T-helper 1 cell treated with Interleukin-12 subunit alpha and Interleukin-12 subunit beta and Interleukin-4 antibody, amounts not matched to agents 30 ng/mL and 1 ng/mL, for 36 hours (primary cell): ENCODE measurements around the gene NPR2. TPM values are rescaled to one million over a fixed set of nuclear protein-coding genes. Genes with fewer than 3 reads are reported as not detected.

Source experiments
- intact Hi-C: fragments of 100-400 bp; cut with micrococcal nuclease; formaldehyde crosslinking; loops from one replicate; pipeline ENCODE4 v1.15.1; 2024
- total RNA-seq: library from RNA; stranded (reverse); gene quantifications from 2 replicates; pipeline ENCODE4 v1.2.3, GENCODE V29; 2022

NPR2 gene
- total RNA-seq: 10.4 and 12.0 TPM in 2 replicates

DNA sequence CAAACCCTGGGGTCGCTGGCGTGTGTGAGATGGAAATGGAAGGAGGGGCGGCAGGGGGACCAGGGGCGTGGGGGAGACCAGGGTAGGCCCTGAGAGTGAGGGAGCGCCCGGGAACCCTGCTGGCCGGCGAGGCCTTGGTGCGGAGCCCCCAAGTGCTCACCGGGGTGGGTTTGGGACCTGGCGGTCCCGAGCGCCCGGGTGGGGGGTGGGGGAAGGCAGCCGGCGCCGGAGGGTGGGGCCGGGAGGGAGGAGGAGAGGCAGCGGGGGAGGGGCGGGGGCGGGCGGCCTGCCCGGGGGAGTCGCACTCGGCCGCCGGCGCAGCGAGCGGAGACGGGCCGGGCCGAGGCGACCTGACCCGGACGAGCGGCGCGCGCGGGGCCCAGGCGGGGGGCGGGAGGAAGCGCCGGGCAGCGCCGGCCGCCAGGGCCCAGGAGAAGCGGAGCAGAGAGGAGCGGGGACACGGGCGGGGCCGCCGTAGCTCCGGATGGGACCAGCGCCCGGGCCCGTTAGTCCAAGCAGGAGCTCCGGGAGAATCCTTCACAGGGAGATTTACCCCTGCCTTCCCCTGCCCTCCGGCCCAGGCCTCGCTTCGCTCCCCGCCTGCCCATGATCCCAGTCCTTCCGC, at the start of gene NPR2:
Gene NPR2, plus strand, starts transcription at position 295 of the 625 bp plus-strand sequence. CDS start 818 bp downstream, outside the sequence.
- intact Hi-C loops: loop anchor here (2.0 kb wide), 1 partner anchor 35 kb away; no protein-coding TSS in a partner anchor

DNA sequence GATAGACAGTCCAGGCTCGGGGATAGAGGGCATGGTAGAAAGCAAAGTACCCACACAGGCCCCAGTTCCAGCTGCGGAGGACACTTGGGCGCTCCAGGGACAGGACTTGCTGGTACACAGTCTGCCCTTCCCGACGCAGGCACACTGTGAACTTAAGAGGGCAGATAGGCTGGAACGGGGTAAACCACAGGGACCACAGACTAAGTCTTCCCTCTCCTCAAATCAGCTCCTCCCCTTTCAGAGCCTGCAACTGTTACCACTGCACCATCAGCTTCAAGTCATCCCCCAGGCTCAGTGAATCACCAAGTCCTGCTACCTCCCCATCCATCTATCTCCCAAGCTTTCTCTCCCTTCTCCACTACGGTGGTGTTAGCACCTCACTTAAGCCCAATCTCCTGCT, 49.7 kb upstream of the NPR2 start:
- intact Hi-C loops: no loop called here

DNA sequence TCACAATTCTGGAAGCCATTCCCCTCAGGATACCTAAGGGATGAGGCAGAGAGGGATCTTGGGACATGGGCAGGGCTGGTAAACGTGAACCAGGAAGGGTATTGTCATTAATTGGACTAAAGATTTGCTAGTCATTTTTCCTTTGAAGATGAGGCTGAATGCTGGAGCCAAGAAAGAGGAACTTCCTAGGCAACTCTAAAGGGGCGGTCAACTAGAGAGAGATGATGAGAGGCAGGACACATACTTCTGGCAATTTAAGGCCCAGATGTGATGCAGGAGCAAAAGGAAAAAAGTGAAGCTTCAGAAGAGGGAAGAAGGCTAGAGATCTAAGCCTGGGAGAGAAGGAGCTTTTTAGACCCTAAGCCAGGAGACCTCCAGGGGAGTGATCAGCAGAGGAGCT, 47.9 kb upstream of the NPR2 start:
- intact Hi-C loops: no loop called here

DNA sequence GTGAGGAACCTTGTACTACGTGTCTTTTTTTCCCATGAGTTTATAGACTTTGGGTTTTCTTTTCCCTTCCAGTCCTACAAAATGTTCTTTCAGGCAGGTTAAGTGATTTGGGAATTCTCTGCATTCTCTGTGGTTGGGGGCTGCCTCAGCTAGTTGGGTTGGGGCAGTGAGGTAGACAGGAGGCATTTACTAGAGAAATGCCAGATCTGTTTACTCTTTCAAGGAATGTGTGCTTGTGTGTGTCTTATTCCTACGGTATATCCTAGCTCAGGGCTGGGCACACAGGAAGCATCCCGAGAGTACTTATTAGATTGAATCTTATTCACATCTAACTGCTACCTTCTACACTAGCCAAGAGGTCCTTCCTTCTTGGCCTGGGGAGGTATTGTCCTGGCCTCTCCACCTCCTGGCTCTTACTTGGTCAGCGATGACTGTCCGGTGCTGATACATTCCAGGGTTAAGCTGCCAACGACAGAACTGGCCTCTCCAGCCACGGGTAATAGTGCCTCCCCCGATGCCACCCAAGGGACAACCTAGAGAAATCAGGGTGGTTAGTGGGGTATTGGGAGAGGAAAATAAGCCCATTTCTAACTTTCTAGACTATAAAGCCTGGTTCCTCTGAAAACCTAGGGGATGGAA, 47.4 kb upstream of the NPR2 start:
- intact Hi-C loops: no loop called here

DNA sequence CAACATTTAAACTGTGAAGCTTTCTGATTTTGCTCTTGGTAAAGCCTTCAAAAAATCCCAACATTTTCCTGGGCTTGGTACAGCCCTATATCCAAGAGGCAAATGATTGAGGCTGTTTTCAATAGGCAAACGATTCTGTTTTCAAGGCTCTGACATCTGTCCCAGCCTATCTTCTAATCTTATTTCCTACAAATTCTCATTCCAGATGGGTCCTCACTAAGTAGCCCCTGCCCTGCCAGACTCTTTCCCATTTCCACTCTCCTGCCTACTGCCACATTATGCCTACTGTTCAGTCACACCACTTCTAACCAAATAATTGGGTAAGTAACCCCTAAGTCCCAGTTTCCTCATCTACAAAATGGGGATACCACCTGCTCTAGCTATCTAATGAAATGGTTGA, 45.8 kb upstream of the NPR2 start:
- intact Hi-C loops: no loop called here

DNA sequence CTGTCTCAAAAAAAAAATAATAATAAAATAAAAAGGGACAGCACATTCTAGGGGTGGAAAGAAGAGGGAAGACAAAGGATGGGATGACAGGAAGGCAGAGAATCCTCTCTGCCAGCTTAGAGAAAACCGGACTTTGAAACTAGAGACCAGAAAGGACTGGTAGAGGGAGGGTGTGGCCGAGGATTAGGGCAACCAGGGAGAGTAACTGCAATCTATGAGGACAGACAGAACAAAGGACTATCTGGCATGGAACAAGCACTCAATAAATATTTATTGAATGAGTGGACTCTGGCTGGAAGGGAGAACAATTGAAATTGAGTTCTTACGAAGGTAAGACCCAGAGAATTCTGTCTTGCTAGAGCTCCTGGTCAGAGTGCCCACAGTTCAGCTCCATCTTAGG, 44.8 kb upstream of the NPR2 start:
- intact Hi-C loops: no loop called here

DNA sequence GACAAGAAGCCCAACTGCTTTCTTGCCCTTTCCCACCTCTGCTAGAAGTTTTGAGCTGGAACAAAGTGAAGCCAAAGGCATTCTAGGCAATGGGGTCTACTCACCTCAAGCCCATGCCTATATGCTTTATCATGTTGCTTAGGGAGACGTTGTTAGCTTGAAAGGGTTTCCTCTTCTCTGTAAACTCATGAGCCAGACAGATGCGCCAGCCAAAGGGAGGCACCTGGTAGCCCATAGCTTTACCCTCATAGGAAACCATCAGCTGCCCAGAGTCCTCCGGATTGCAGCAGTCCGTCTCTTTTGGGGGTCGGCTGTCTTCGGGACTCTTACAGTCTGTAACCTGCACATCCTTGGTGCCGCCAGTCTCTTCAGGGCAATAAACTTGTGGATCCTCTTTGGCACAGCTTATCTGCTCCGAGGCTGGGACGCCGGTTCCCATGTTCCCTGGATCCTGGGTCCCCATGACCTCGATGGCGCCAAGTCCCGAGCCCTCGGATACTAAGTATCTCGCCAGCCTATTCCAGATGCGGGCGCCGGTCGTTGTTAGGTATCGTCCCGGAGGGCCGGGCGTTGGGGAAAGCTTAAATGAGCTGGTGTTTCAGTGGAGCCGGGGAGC, 43.0 kb upstream of the NPR2 start:
- intact Hi-C loops: loop anchor here (1.0 kb wide), 4 partner anchors 8 to 637 kb away; partner anchors contain the start of gene HINT2

DNA sequence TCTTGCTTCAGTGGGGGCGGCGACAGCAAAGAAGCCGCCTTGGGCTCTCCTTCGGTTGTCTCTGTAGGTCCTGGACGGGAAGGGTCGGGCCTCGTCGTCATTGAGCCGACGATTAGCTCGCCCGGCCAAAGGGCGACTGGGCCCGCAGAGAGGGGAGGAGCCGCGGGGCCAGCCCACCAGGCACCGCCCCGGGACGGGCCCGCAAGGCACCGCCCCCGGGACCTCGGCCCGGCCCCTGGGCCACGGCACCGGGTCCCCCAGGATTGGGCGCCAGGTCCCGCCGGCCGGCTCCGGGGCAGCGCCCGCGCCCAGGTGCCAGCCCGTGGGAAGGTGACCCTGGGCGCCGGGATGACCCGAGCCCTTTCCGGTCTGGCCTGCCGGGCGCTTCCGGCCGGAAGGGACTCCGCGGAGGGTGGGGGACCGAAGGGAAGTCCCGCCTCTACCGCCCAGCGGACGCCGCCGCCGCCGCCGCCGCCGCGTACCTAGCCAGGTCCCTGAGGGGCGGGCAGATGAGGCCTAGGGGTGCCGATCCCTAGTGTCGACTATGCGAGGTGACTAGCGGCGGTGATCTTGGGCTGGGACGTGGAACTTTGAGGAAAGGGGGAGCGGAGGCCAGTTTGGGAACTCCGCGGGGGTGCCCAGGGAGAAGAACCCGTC, 42.4 kb upstream of the NPR2 start, which contains the start of the genes GBA2 and RGP1:
Gene GBA2, minus strand, starts transcription at position 371 of the 657 bp plus-strand sequence. CDS start 524 bp downstream, outside the sequence.
Gene RGP1, plus strand, starts transcription at position 430 of the 657 bp plus-strand sequence. CDS start 469 bp downstream, outside the sequence.
- intact Hi-C loops: loop anchor here (1.0 kb wide), 9 partner anchors 7 to 1370 kb away; partner anchors contain the start of genes CREB3, HINT2, TLN1 and TMEM8B

DNA sequence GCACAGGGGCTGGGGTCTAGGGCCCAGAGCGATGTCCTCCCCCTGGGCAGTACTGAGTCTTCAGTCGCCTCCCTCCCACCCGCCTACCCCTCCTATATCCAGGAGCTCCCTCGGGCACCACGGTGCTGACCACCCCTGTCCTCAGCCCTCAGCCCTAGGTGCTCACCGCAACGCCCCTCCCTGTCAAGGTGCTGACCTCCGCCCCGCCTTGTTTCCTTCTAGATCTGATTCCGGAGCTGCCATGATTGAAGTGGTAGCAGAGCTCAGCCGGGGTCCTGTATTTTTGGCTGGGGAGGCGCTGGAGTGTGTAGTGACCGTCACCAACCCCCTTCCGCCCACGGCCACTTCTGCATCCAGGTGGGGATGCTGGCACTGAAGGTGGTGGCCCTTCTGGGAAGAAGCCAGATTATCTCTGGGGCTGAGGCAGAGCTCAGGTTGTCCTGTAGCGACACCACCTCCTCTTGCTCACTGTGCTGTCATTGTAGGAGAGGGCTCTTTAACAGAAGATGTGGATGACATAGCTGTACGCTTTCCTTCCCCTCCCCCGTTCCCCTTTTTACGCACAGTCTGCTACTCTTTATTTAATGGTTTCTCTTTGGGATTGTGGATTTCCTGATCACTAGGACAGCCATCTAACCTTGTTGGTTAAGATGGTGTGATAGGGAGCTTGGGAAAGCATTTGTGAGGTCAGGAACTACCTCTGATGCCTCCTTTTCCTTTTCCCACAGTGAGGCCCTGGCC, 41.7 kb upstream of the NPR2 start:
- intact Hi-C loops: loop anchor here (1.0 to 10.0 kb wide), 6 partner anchors 17 to 1370 kb away; partner anchors contain the start of genes CREB3, MELK, TLN1 and TMEM8B

DNA sequence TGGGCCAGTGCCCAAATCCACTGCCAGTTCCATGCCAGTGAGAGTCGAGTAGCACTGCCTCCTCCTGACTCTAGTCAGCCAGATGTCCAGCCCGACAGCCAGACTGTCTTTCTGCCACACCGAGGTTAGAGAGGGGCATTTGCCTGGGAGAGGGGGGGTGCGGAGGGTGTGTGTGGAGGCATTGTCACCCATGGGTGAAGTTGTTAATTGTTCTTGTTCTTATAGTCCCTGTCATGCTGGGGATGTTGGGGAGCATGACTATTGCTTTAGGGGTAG, 41.2 kb upstream of the NPR2 start:
- intact Hi-C loops: loop anchor here (10.0 kb wide), 1 partner anchor 825 kb away; the partner anchor contains the start of gene MELK

DNA sequence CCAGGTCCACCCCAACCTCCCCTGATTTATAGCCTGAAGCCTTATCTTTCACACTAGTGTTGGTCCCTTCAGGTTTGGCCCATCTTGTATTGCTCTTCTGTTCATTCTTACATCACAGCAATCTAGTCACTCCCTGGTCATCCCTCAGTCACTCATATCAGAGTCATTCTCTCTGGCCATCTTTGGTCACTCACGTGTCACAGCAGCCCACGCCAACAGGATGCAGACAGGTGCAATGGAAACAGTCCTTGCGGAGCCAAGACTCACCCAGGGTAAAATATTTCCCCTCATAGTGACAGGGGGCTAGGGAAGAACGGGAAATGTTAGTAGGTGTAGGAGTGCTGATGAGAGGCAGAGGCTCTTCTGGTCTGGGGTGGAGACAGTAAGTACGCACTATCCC, 37.9 kb upstream of the NPR2 start:
- intact Hi-C loops: loop anchor here (10.0 kb wide), 1 partner anchor 821 kb away; the partner anchor contains the start of gene MELK

DNA sequence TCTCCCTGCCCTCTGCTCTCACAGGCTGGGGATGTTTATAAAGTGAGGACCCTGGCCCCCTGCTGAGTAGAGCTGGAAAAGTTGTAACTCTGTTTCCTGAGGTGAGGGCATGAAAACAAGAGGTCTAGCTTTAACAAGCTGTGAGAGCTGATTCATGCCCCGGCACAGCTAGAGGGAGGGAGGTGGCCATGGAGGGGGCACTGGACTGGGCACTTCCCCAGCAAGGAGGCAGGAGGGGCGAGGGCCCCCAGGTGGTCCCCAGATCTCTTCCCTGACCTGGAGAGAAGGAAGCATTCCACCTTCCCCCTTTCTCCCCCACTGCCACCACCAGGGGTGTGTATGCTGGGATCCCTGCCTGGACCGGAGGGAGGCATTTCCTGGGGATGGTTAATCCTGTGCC, 37.1 kb upstream of the NPR2 start, which contains the start of gene MSMP:
Gene MSMP, minus strand, starts transcription at position 13 of the 400 bp plus-strand sequence. CDS start 147 bp downstream, outside the sequence.
- intact Hi-C loops: loop anchor here (10.0 kb wide), 1 partner anchor 821 kb away; the partner anchor contains the start of gene MELK

DNA sequence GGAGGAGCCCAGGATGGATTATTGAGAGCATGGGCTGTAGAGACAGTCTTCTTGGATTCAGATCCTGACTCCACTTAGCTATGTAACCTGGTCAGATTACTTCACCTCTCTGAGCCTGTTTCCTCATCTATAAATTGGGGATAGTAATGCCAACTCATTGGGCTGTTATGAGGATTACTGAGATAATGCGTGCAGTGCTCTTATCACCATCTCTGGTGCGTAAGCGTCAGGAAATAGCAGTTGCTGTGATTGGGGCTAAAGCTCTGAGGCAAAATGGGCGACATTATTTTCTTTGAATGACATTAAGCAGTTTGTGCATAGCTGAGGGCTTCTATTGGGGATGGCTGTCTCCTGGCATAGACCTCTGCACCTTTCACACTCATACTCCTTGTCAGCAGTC, 36.3 kb upstream of the NPR2 start:
- intact Hi-C loops: loop anchor here (5.0 to 10.0 kb wide), 3 partner anchors 437 to 820 kb away; partner anchors contain the start of genes CLTA, GNE and MELK

DNA sequence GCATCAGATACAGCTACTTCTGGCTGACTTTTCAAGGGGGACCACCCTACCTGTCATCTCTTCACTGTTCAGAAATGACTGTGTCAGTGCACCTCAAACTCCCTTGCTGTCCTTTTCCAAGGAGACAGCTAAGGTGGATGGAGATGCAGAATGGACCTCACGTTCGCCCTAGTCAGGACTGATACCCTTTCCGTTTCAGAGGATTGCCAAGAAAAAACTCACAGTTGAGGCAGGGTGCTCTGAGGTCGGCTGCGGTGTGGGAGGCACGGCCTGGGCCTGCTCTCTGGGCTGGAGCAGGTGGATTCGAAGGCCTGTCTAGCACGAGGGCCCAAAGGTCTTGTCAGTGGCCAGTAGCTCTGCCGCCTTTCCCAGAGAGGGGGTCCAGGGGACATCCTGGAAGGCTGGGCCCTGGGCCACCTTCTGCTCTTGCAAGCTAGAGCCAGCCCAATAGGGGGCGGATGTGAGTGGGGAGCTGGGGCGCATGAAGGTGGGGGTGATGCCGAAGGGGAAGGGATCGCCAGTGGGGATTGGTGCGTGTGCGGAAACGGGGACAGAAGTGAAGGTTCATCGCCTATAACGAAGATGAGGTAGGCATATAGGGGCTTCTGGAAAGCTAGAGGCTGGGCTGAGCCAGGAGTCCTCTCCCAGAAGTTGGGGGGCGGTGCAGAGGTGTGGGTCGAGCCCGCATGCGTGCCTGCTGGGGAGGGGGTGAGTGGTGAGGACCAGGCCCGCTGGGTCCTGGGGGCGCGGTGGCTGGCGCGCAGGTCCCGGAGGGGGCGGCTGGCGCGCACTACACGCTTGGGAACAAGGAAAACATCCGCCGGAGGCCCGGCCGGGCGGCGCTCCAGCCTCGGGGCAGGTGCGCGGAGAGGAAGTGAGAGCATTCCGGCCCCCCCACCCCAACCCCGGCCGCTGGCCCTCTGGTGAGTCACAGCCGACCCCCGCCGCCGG, 34.8 kb upstream of the NPR2 start:
- intact Hi-C loops: loop anchor here (1.0 to 10.0 kb wide), 8 partner anchors 8 to 818 kb away; partner anchors contain the start of genes CLTA, CREB3, GNE and MELK

DNA sequence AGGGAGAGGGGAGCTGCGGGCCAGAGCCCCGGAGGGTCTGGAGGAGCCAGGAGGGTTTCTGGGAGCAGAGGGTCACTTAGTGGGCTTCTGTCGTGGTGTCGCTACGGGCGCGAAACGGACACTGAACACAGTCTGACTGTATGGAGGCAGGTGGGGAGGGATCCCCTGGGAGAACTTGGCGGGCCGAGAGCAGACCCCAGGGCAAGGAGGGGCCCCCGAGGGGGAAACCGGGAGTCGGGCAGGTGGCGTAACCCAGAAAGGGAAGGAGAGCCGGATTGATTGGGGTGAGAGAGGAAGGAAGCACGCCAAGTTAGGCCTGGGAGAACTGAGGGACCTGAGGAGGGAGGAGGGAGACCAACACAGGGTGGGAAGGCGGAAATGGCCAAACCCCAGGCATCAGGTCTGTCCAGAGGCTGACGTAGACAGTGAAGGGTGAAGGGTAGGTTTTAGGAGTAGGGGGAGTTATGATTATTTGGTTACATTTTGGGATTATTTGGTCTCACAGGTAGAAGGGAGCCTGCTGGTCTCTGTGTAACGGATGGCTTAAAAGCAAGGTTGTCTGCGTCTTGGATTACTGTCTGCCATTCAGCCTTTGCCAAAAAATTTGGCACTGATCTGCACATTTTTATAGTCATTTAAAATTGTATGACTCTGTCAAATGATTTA, 34.0 kb upstream of the NPR2 start:
- intact Hi-C loops: loop anchor here (2.0 to 10.0 kb wide), 4 partner anchors 33 to 817 kb away; partner anchors contain the start of genes CLTA, GNE, MELK and NPR2

DNA sequence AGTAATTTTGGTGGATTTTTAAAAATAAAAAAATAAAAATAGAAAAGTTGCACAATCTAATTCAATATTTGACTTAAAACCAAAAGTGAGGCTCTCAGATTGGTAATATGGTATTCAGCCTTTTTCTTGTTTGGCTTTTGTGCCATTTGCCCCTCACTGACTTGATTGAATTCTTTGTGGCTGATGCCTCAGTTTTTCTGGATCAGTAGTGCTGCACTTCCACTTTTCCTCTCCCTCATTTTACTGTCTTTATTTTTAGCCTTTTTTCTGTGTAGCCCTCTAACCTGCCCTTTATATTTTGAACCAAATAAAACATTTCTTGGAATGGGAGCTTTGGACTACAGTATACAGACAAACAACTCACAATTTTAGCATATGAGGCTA, 33.5 kb upstream of the NPR2 start:
- intact Hi-C loops: loop anchor here (2.0 to 10.0 kb wide), 4 partner anchors 33 to 817 kb away; partner anchors contain the start of genes CLTA, GNE, MELK and NPR2

DNA sequence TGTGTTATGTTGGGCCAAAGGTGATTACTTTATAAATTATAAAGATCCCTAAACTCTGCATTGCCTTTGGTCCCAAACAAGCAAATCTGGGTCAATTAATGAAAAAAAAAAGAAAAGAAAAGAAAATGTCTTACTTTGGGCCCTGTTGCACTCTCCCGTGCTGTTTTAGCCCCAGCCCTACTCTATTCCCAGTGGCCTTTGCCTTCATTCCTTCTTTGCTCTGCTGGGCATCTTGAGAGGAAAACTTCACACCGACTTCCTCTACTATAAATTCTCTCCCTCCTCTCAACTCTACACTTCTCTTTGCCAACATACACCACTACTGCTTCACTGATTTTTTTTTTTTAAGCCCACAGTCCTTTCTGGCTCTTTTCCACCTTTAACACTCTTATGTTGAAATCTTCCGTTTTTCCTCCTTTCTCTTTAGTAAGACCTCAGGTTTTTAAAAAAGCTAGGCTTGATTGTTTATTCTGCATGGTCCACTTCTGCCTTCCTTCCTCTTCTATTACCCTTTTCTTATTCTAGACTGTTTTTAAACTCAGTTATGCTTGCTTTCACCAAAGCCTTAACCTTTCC, 32.8 kb upstream of the NPR2 start:
- intact Hi-C loops: loop anchor here (5.0 to 10.0 kb wide), 3 partner anchors 434 to 816 kb away; partner anchors contain the start of genes CLTA, GNE and MELK

DNA sequence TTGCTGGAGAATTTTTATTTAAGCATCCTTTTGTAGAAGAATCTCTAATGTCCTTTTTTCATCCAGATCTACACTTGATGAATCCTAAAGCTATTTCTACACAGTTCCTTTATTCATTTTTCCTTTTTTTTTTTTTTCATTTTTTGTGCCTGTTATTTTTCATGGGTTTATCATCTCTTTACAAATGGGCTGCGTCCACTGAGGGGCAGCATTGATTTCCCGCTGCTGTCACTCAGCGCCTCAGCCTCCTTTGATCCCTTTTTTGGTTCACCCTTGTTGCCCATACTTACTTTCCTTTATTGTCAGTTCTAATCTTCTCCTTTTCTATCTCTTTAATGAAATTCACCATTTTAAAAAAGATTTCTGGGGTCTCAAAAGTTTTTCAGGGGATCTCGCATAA, 31.6 kb upstream of the NPR2 start:
- intact Hi-C loops: loop anchor here (5.0 to 10.0 kb wide), 3 partner anchors 433 to 815 kb away; partner anchors contain the start of genes CLTA, GNE and MELK
